ENCODE data around the gene NHLRC1.

DNA sequence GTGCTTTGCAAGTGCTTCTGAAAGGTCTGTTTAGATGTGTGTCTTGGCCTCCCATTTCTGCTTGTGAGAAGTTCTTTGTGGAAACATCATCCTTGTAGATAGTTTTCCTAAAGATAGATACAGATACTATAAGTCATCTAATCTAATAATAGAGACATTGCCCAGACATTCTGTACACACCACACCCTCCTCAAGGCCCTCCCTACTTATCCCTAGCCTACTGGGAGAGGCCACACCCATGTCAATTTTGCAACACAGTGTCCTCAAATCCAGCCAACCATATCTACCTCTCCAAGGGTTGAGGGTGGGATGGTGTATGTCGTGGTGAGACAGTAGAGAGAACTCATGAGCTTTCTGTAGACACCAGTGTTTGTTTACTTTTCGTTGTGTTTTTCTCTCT, 39.0 kb upstream of the NHLRC1 start:
- TF ChIP-seq, protein P1, sequence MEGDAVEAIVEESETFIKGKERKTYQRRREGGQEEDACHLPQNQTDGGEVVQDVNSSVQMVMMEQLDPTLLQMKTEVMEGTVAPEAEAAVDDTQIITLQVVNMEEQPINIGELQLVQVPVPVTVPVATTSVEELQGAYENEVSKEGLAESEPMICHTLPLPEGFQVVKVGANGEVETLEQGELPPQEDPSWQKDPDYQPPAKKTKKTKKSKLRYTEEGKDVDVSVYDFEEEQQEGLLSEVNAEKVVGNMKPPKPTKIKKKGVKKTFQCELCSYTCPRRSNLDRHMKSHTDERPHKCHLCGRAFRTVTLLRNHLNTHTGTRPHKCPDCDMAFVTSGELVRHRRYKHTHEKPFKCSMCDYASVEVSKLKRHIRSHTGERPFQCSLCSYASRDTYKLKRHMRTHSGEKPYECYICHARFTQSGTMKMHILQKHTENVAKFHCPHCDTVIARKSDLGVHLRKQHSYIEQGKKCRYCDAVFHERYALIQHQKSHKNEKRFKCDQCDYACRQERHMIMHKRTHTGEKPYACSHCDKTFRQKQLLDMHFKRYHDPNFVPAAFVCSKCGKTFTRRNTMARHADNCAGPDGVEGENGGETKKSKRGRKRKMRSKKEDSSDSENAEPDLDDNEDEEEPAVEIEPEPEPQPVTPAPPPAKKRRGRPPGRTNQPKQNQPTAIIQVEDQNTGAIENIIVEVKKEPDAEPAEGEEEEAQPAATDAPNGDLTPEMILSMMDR (IDR thresholded peaks at IDR 0.05; ENCODE audit: low read depth, low read length) = no peak
- TF ChIP-seq POLR2A (IDR thresholded peaks at IDR 0.05; ENCODE audit: extremely low read depth, insufficient read length) = no peak
- TF ChIP-seq, protein P2, sequence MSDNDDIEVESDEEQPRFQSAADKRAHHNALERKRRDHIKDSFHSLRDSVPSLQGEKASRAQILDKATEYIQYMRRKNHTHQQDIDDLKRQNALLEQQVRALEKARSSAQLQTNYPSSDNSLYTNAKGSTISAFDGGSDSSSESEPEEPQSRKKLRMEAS (IDR thresholded peaks at IDR 0.05; ENCODE audit: low read depth, low read length) = no peak

All from NB4 (cell line).